T-helper 2 cell (primary cell): Measurements from ENCODE around the gene GUCY2C.
A peak's percentile ranks its signal among the peaks of the same experiment; 100 is the strongest.

Experiments used
- DNase-seq, 5 experiments: peaks; one replicate each; pipeline versions ENCODE4 v3.0.0 to v3.0.0-alpha.2; 2012 to 2022

The GUCY2C gene

DNA sequence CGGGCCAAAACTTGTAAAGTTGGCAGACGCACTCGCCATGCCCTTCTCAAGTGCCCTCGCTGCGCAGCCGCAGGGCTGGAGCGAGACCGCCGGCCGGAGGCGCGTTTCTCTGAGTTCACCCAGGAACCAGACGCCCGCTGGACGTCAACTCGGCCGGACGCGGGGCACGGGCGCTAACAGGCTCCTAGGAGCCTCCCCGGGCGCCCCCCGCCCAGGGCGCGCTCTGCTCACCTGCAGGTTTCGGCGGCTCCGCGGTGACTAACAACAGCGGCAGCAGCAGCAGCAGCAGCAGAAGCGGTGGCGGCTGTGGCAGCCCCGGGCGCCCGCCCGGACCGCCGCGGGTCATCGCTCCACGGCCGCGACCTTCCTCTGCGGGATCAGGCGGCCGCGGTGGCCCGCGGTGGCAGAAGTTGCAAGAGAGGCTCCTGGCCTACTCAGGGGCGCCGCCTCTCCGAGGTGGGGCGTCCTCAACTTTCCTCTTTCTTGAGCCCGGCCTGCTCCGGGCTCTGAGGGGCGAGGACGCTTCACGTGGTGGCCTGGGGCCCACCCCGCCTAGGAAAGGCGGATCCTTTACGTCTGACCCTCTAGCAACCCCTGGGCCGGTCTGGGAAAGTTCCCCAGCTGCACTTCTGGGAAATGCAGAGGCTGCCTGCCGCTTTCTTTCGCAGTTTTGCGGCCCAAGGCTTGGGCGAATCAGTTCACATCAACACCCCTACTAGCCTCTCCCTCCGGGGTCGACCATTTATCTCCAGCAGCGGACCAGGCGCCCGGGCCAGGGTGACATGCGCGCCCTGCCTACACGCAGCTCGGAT lies 128.8 kb downstream of the GUCY2C start, which contains the start of gene PLBD1:
Gene PLBD1 (minus strand): TSS at position 533 of the 812 bp plus-strand sequence. CDS start 187 bp downstream, at position 346.
- DNase-seq = peak in 1 of 5 experiments; percentile 19

DNA sequence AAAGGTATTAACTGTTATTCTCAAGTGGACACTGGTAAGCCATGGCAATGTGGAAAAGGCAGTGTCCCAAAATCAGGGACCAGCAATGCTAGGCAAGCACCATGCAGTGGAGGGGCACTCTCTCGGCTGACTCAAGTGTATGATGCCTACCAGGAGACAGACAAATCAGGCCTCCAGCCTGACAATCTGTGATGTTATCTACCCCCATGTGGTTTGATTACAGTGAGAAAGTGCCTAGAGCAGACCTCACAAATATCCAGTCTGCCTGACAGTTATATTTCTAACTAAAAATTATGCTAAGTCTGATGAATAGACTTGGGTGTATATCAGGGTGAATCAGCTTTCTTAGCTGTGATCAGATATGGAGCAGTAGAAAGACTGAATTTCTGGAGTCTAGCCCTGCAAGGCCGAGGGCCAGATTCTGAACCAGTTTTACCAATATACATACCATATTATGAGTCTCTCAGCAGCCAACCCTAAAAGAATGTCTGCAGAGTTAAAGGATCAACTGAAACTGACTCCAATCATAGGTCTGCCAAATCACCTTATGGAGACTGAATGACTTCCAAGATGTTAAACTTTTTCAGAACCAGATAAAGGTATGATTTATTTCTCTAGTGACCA lies 132.0 kb downstream of the GUCY2C start:
- peak in 1 of 5 experiments; percentile 8 for DNase-seq

DNA sequence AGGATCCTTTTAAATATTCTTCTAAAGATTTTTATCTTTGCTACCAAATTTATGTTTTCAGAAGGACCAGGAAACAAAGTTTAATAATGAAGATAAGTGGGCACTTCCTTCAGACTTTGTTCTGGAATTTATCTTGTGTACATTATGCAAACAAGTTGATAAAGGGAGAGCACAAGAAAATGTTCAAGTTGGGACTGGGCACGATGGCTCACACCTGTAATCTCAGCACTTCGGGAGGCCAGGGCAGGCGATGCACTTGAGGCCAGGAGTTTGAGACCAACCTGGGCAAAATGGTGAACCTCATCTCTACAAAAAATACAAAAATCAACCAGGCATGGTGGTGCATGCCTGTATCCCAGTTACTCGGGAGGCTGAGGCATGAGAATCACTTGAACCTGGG lies 133.4 kb downstream of the GUCY2C start:
- no peak for DNase-seq
